Midbrain (tissue), 1 donor: Measurements from ENCODE around the gene KIF1B.
"Not testable (repeated sequence)": the region's sequence is repeated elsewhere in the genome, so short reads cannot be mapped to it uniquely, and the experiment has no call there.

Source experiments
- DNase-seq: peaks from one replicate; lab custom pipeline; 2025; lab: John Stamatoyannopoulos, UW

KIF1B gene

GRCh38 chr1:10237157-10237539, 26.8 kb downstream of the KIF1B start:
- no peak for DNase-seq

- no peak for DNase-seq
Observed at GRCh38 chr1:10242135-10242534, 31.8 kb downstream of the KIF1B start.

- no peak for DNase-seq
Observed at GRCh38 chr1:10242811-10243210, 32.4 kb downstream of the KIF1B start.

- no peak for DNase-seq
Observed at GRCh38 chr1:10245674-10246073, 35.3 kb downstream of the KIF1B start.

- DNase-seq: no peak
Observed at GRCh38 chr1:10249808-10250457, 39.6 kb downstream of the KIF1B start.

- no peak for DNase-seq
Observed at GRCh38 chr1:10250663-10251062, 40.3 kb downstream of the KIF1B start.

- DNase-seq: not testable (repeated sequence)
Observed at GRCh38 chr1:10251325-10252108, 41.1 kb downstream of the KIF1B start.

- DNase-seq: no peak
Observed at GRCh38 chr1:10252508-10252907, 42.1 kb downstream of the KIF1B start.

- no peak for DNase-seq
Observed at GRCh38 chr1:10253149-10253548, 42.8 kb downstream of the KIF1B start.

- DNase-seq: no peak
Observed at GRCh38 chr1:10253755-10254154, 43.4 kb downstream of the KIF1B start.

GRCh38 chr1:10257851-10258250, 47.5 kb downstream of the KIF1B start:
- no peak for DNase-seq

GRCh38 chr1:10259547-10259946, 49.2 kb downstream of the KIF1B start:
- not testable (repeated sequence) for DNase-seq

GRCh38 chr1:10263450-10264082, 53.2 kb downstream of the KIF1B start:
- DNase-seq: no peak

GRCh38 chr1:10265027-10265426, 54.7 kb downstream of the KIF1B start:
- DNase-seq: no peak

- no peak for DNase-seq
Observed at GRCh38 chr1:10265900-10266299, 55.5 kb downstream of the KIF1B start.

GRCh38 chr1:10267319-10267718, 56.9 kb downstream of the KIF1B start:
- DNase-seq: no peak

GRCh38 chr1:10267921-10268320, 57.6 kb downstream of the KIF1B start:
- no peak for DNase-seq

GRCh38 chr1:10271090-10271489, 60.7 kb downstream of the KIF1B start:
- DNase-seq: no peak

- no peak for DNase-seq
Observed at GRCh38 chr1:10271869-10272268, 61.5 kb downstream of the KIF1B start.

GRCh38 chr1:10272274-10272673, 61.9 kb downstream of the KIF1B start:
- no peak for DNase-seq

- DNase-seq: no peak
Observed at GRCh38 chr1:10278880-10279279, 68.5 kb downstream of the KIF1B start.

- no peak for DNase-seq
Observed at GRCh38 chr1:10280439-10281350, 70.3 kb downstream of the KIF1B start.
